Bronchial smooth muscle cell (primary cell): ENCODE measurements around the gene NR5A2. TPM values are rescaled to one million over a fixed set of nuclear protein-coding genes. Genes with fewer than 3 reads are reported as not detected.

Experiments used
- total RNA-seq: library from RNA; depleted of rRNA; stranded (reverse); fragments of >200 nt; gene quantifications from 2 replicates; pipeline ENCODE4 v1.2.1, GENCODE V29; 2014

The NR5A2 gene
- total RNA-seq: under 0.01 TPM in 1 of 2 replicates, not detected in the other

DNA sequence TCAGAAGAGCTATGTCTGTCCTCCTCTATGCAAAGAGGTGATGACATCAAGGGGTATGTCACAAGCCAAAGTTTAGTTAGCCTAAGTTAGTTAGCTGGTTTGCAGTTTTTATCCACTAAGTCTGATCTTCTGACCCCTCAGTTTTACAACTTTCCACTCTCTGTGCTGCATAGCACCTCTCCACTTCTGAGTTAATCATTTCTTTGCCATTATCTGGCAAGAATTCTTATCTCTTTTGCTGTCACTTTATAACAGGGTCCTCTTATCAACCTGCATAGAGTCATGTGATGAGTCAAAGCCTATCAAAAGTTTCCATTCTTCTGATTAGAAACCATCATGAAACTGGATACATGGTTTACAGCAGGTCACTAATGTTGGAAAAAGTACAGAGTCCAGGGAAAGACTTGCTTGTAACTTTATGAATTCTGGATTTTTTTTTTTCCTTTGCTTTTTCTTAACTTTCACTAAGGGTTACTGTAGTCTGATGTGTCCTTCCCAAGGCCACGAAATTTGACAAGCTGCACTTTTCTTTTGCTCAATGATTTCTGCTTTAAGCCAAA, at the start of gene NR5A2:
TSS of gene NR5A2 (plus strand) at position 447 of the 560 bp plus-strand sequence. CDS start 138 bp downstream, outside the sequence.

